GM12878 (cell line): ENCODE data around the gene USP11. TPM values are rescaled to one million over a fixed set of nuclear protein-coding genes. Genes with fewer than 3 reads are reported as not detected.
A peak's percentile ranks its signal among the peaks of the same experiment; 100 is the strongest.

Experiments
- ATF7 ChIP-seq: fragments of 450-650 bp; IDR thresholded peaks from 2 replicates; pipeline ENCODE4 v1.6.1; 2016; ENCODE audit warnings: low read depth, mild to moderate bottlenecking
- CBX5 ChIP-seq: sonication (generic); IDR thresholded peaks from 2 replicates; pipeline ENCODE4 v1.6.1; 2016; ENCODE audit warnings: low read depth, moderate library complexity, mild to moderate bottlenecking, inconsistent platforms
- CEBPZ ChIP-seq: fragments of 150-350 bp; IDR thresholded peaks from 2 replicates; pipeline ENCODE4 v1.6.1; 2016; ENCODE audit warnings: low read depth, low read length
- CUX1 ChIP-seq: IDR thresholded peaks from 2 replicates; pipeline ENCODE4 v1.6.1; 2012; ENCODE audit warnings: improper control_type of control experiment, low read depth, low read length; ENCODE audit not compliant: insufficient replicate concordance
- FOXK2 ChIP-seq: fragments of 450-650 bp; IDR thresholded peaks from 2 replicates; pipeline ENCODE4 v1.6.1; 2017; ENCODE audit warnings: mild to moderate bottlenecking, moderate library complexity
- HDGF ChIP-seq: fragments of 450-650 bp; IDR thresholded peaks from 2 replicates; pipeline ENCODE4 v1.6.1; 2016; ENCODE audit warnings: antibody characterized with exemption
- IRF4 ChIP-seq: IDR thresholded peaks from 2 replicates; pipeline ENCODE4 v1.6.1; 2011; ENCODE audit warnings: low read depth, low read length
- LARP7 ChIP-seq: fragments of 450-650 bp; IDR thresholded peaks from 2 replicates; pipeline ENCODE4 v1.6.1; 2017; ENCODE audit warnings: mild to moderate bottlenecking
- MAX ChIP-seq: IDR thresholded peaks from 2 replicates; pipeline ENCODE4 v1.6.1; 2012; ENCODE audit warnings: low read depth, low read length, improper control_type of control experiment
- NFXL1 ChIP-seq: fragments of 450-650 bp; IDR thresholded peaks from 2 replicates; pipeline ENCODE4 v1.6.1; 2017; ENCODE audit warnings: antibody characterized with exemption, mild to moderate bottlenecking, borderline replicate concordance
- NRF1 ChIP-seq: conservative IDR thresholded peaks from 2 replicates; pipeline ENCODE4 v1.6.1; 2011; ENCODE audit warnings: mild to moderate bottlenecking, low read depth, low read length, improper control_type of control experiment
- PAX5 ChIP-seq: IDR thresholded peaks from 2 replicates; pipeline ENCODE4 v1.6.1; 2011; ENCODE audit warnings: low read depth, low read length, borderline replicate concordance
- PBX3 ChIP-seq: IDR thresholded peaks from 2 replicates; pipeline ENCODE4 v1.6.1; 2011; ENCODE audit warnings: mild to moderate bottlenecking, low read depth, low read length, moderate library complexity; ENCODE audit not compliant: insufficient replicate concordance
- PML ChIP-seq: IDR thresholded peaks from 2 replicates; pipeline ENCODE4 v1.6.1; 2012; ENCODE audit warnings: low read length, inconsistent platforms
- RAD21 ChIP-seq: IDR thresholded peaks from 2 replicates; pipeline ENCODE4 v1.6.1; 2011; ENCODE audit warnings: mild to moderate bottlenecking, low read depth, low read length, moderate library complexity; ENCODE audit not compliant: insufficient read depth
- RUNX3 ChIP-seq: IDR thresholded peaks from 2 replicates; pipeline ENCODE4 v1.6.1; 2012; ENCODE audit warnings: low read length, inconsistent platforms
- SIN3A ChIP-seq: IDR thresholded peaks from 2 replicates; pipeline ENCODE4 v1.6.1; 2012; ENCODE audit warnings: low read depth, low read length, improper control_type of control experiment
- SMAD1 ChIP-seq: fragments of 450-650 bp; IDR thresholded peaks from 2 replicates; pipeline ENCODE4 v1.6.1; 2018; ENCODE audit warnings: mild to moderate bottlenecking, low read depth; ENCODE audit not compliant: partially characterized antibody
- SMAD5 ChIP-seq: IDR thresholded peaks from 2 replicates; pipeline ENCODE4 v1.6.1; 2016; ENCODE audit warnings: antibody characterized with exemption, low read depth
- SREBF2 ChIP-seq: IDR thresholded peaks from 2 replicates; pipeline ENCODE4 v1.6.1; 2012; ENCODE audit warnings: mild to moderate bottlenecking, low read length
- TAF1 ChIP-seq: IDR thresholded peaks from 2 replicates; pipeline ENCODE4 v1.6.1; 2011; ENCODE audit warnings: mild to moderate bottlenecking, low read depth, low read length, borderline replicate concordance
- ZNF24 ChIP-seq: fragments of 450-650 bp; IDR thresholded peaks from 2 replicates; pipeline ENCODE4 v1.6.1; 2017; ENCODE audit warnings: antibody characterized with exemption, mild to moderate bottlenecking
- polyA plus RNA-seq, 11 experiments: library from polyadenylated mRNA; depleted of rRNA in 4 of 11; unstranded in 6 of 11; stranded (reverse) in 5 of 11; fragments of >200 nt; fragmentation: Nextera tagmentation in 4 of 11; fragmentation: Illumina TruSeq in 1 of 11; extraction: Ambion mirVana in 4 of 11; extraction: Trizol in 1 of 11; gene quantifications; 1 replicate in 1 of 11; 2 replicates in 10 of 11; pipeline versions ENCODE4 v1.2.1 to v1.2.3, GENCODE V29; 2011 to 2016; ENCODE audit warnings: inconsistent platforms in 2 of 11, missing spikeins in 2 of 11, low read depth in 1 of 11
- total RNA-seq, 4 experiments: library from RNA; depleted of rRNA in 3 of 4; stranded (reverse); fragments of >200 nt in 3 of 4; fragmentation: Illumina TruSeq in 1 of 4; extraction: Trizol in 1 of 4; gene quantifications; 2 replicates each; pipeline versions ENCODE4 v1.2.1 to v1.2.3, GENCODE V29; 2013 to 2021

USP11 gene
- total and polyA plus RNA-seq, 10 of the 15 experiments (the other 5 are each of a cell fraction or from before 2014, with no cell fraction given) = 3.3 to 44.0 (median 20.9) TPM

- TF ChIP-seq CEBPZ = no peak
- no peak for TF ChIP-seq SREBF2
- TF ChIP-seq CUX1 = no peak
- 0 out of 2 replicates have a peak, but pooled peaks have one; percentile 45 for TF ChIP-seq HDGF
- TF ChIP-seq RAD21 = no peak
- peak; percentile 53; the same call in 1 of the 2 replicates for TF ChIP-seq TAF1
- no peak for TF ChIP-seq CBX5
- TF ChIP-seq LARP7 = no peak
- TF ChIP-seq SIN3A = no peak
- no peak for TF ChIP-seq PML
- no peak for TF ChIP-seq SMAD1
- no peak for TF ChIP-seq NFXL1
- TF ChIP-seq PAX5 = no peak
- TF ChIP-seq ZNF24 = no peak
- TF ChIP-seq IRF4 = 0 out of 2 replicates have a peak, but pooled peaks have one; percentile 40
- no peak for TF ChIP-seq FOXK2
- TF ChIP-seq ATF7 = peak; percentile 83
- TF ChIP-seq SMAD5 = no peak
- TF ChIP-seq PBX3 = no peak
- 0 out of 2 replicates have a peak, but pooled peaks have one; percentile 31 for TF ChIP-seq NRF1
- peak; percentile 56 for TF ChIP-seq RUNX3
- TF ChIP-seq MAX = no peak
These were observed 714 bp downstream of the USP11 start (continued) for GRCh38 chrX:47233333-47234113.
